Measurements from ENCODE around the gene PHACTR1.

- TF ChIP-seq CTCF (IDR thresholded peaks at IDR 0.05; ENCODE audit: low read depth, low read length, missing input control) (no peak), SP1 (IDR thresholded peaks at IDR 0.05) (no peak)
Observed at GRCh38 chr6:13164291-13164690, 447.7 kb downstream of the PHACTR1 start.

Measured in liver (tissue), 3 donors.